ENCODE results near the gene UBA6. TPM values are rescaled to one million over a fixed set of nuclear protein-coding genes. Genes with fewer than 3 reads are reported as not detected.

Gene UBA6
- total RNA-seq, 1 experiment from 2014 or later, result 72.2 TPM

GRCh38 chr4:67575232-67576058 is 125.5 kb downstream of the UBA6 start:
- H3K27me3 ChIP-seq (ENCODE audit: insufficient read depth, low read length), result no peaks in the 10 kb centered on the region
- H3K9me3 ChIP-seq (ENCODE audit: control insufficient read depth, low read depth, low read length), result no peaks in the 10 kb centered on the region
- peak overlapping the region in 2 of 3 experiments; percentile 11 to 35; a peak in 3 of 7 replicates for H3K27ac Mint-ChIP-seq
- H4K20me1 ChIP-seq (ENCODE audit: control insufficient read depth, insufficient read depth, insufficient read length), result no peaks in the 10 kb centered on the region
- no peak overlapping the region for H3K4me3 Mint-ChIP-seq
- H3K9ac ChIP-seq (ENCODE audit: extremely low read depth, insufficient read length, low read length), result no peak overlapping the region
- H3K79me2 ChIP-seq (ENCODE audit: insufficient read depth, low read length), result no peaks in the 10 kb centered on the region
- H2BK5ac ChIP-seq (ENCODE audit: insufficient read length, low read length), result no peak overlapping the region
- H3K4me1 ChIP-seq (ENCODE audit: insufficient read depth, low read length), result no peaks in the 10 kb centered on the region; the same call in 1 of the 2 replicates
- no peak overlapping the region for H3K4ac ChIP-seq (ENCODE audit: low read depth, low read length)
- no peak for DNase-seq
- no peak overlapping the region for H4K8ac ChIP-seq (replicated peaks; ENCODE audit: insufficient read length, low read depth, low read length)
- H3K23me2 ChIP-seq (ENCODE audit: insufficient read length, low read depth, low read length, poor library complexity, severe bottlenecking), result no peaks in the 10 kb centered on the region
- no peak overlapping the region for H3K23ac ChIP-seq (ENCODE audit: insufficient read length, low read depth, low read length)
- no peaks in the 10 kb centered on the region for H3K36me3 Mint-ChIP-seq (ENCODE audit: insufficient read depth in 1 of 3, low read depth in 3 of 3)
- no peak overlapping the region for H3T11ph ChIP-seq (ENCODE audit: low read length)
- no peak overlapping the region for H3K56ac ChIP-seq (ENCODE audit: insufficient read length, low read depth, low read length)
- no peak overlapping the region for H4K91ac ChIP-seq (ENCODE audit: insufficient read length, low read depth, low read length)
- no peak overlapping the region for H2AFZ ChIP-seq (ENCODE audit: low read length)
- no peak overlapping the region for H2BK12ac ChIP-seq (ENCODE audit: insufficient read length, low read depth, low read length)
- no peak overlapping the region for H3K14ac ChIP-seq (ENCODE audit: insufficient read depth, low read length)
- H3K27ac ChIP-seq (ENCODE audit: insufficient read length, low read depth, low read length), result no peak overlapping the region
- no peak overlapping the region for H2BK120ac ChIP-seq (ENCODE audit: low read depth, low read length, poor library complexity, severe bottlenecking)
- no peaks in the 10 kb centered on the region for H3K79me1 ChIP-seq (ENCODE audit: insufficient read depth, low read depth, low read length, poor library complexity, severe bottlenecking)
- peak overlapping the region; percentile 3 for H3K18ac ChIP-seq (ENCODE audit: insufficient read length, low read depth, low read length)
- TF ChIP-seq CTCF (conservative IDR thresholded peaks at IDR 0.05), result no peak
- no peaks in the 10 kb centered on the region for H3K27me3 Mint-ChIP-seq (ENCODE audit: low read depth)
- H4K5ac ChIP-seq (ENCODE audit: insufficient read length, low read depth, low read length), result no peak overlapping the region
- no CpG with 5 or more reads among the region's 13 CpGs for WGBS (ENCODE audit: extremely low coverage, insufficient read length, low lambda C conversion rate)
- peaks cover 10 to 12% of the 10 kb centered on the region in 2 experiments for H3K4me1 Mint-ChIP-seq
- no peak overlapping the region for H2AK5ac ChIP-seq (ENCODE audit: insufficient read length, low read length)
- no peak overlapping the region for H2BK15ac ChIP-seq (ENCODE audit: low read depth, low read length)
- H2BK20ac ChIP-seq (ENCODE audit: low read depth, low read length, poor library complexity, severe bottlenecking), result no peak overlapping the region
- no peaks in the 10 kb centered on the region for H3K9me3 Mint-ChIP-seq
- H3K4me2 ChIP-seq (ENCODE audit: insufficient read depth, insufficient read length, low read length), result no peak overlapping the region

Measured in H9 (cell line).